ENCODE data around the gene GSTK1. TPM values are rescaled to one million over a fixed set of nuclear protein-coding genes. Genes with fewer than 3 reads are reported as not detected.

GSTK1 gene
- total RNA-seq, 4 donors from 2014 or later, result 147 to 319 (median 220) TPM

DNA sequence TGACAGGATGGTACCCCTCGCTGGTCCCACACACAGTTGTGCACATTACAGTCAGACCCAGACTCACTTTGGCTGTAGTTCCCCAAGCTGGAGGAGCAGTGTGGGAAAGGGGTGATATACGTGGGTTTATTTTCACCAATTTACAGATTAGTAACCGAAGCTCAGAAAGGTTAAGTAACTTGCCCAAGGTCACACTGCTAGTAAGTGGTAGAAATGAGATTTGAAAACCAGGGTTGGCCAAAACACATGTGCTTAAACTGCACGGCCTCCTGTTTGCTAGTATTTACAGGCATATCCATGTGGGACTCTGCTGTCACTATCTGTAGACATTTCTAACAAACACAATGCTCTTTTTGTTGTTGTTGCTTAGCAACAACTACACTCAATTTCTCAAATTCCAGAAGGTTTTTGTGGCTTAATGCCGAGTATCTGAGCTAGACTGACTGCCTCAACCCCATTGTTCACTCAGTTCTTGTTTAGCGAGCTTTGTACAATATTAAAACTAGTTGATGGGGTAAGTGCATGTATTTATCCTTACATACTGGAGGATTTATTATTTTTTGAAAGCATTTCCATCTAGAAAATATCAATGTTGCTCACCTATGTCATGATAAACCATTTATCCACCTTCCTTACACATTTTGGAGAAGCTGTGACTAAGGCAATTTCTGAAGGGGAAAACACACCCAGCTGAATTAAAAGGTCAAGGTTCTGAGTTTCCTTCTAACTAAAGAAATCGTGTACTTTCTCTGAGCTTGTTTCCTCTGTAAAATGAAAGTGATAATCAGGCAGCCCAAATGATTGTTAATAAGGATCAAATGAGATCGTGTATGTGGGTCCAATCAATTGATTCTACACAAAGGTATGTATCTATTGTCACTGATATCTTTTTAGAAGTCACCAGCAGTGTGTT lies 16.2 kb downstream of the GSTK1 start:
- 37 to 43% methylated on average over 8 of the region's 8 CpGs for WGBS, 2 donors
- peak overlapping the region; percentile 59 to 69 (median 66) for H3K27ac ChIP-seq
- TF ChIP-seq, protein P1, sequence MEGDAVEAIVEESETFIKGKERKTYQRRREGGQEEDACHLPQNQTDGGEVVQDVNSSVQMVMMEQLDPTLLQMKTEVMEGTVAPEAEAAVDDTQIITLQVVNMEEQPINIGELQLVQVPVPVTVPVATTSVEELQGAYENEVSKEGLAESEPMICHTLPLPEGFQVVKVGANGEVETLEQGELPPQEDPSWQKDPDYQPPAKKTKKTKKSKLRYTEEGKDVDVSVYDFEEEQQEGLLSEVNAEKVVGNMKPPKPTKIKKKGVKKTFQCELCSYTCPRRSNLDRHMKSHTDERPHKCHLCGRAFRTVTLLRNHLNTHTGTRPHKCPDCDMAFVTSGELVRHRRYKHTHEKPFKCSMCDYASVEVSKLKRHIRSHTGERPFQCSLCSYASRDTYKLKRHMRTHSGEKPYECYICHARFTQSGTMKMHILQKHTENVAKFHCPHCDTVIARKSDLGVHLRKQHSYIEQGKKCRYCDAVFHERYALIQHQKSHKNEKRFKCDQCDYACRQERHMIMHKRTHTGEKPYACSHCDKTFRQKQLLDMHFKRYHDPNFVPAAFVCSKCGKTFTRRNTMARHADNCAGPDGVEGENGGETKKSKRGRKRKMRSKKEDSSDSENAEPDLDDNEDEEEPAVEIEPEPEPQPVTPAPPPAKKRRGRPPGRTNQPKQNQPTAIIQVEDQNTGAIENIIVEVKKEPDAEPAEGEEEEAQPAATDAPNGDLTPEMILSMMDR (IDR thresholded peaks at IDR 0.05), result no peak
- TF ChIP-seq POLR2A (IDR thresholded peaks at IDR 0.05), result peak in 1 of 2 donors; percentile 33
- no peaks in the 10 kb centered on the region for H3K36me3 ChIP-seq
- DNase-seq, result no peak
- intact Hi-C loops (cut with DNase I), result loop anchor here (10.0 kb wide), 2 partner anchors 105 to 135 kb away; partner anchors contain the start of gene ZYX
- H3K27me3 ChIP-seq, result no peaks in the 10 kb centered on the region
- H3K9me3 ChIP-seq, result no peaks in the 10 kb centered on the region
- H3K4me1 ChIP-seq, result peaks cover 16 to 30% of the 10 kb centered on the region in 2 donors
- no peak overlapping the region for H3K4me3 ChIP-seq (replicated peaks in 1 of 3)

DNA sequence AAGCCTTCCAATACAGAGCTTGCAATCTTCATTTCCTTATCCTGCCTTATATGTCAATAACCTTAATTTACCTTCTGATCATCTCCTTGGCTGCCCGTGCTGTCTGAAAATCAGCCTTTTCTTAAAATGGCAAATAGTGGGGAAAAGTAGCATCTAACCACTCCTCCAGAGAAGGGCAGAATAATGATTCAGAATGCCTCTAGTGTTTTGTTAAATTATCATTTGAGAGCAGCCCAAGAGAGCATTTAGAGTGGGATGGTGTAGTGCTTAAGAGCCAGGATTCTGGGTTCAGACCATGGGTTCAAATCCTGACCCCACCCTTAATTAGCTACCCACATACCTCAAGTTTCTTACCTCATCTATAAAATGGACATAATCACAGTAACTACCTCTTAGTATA lies 16.9 kb downstream of the GSTK1 start:
- no peaks in the 10 kb centered on the region for H3K36me3 ChIP-seq
- intact Hi-C loops (cut with DNase I), result loop anchor here (10.0 kb wide), 2 partner anchors 105 to 135 kb away; partner anchors contain the start of gene ZYX
- TF ChIP-seq, protein P1 (IDR thresholded peaks at IDR 0.05), result no peak
- TF ChIP-seq POLR2A (IDR thresholded peaks at IDR 0.05), result no peak
- H3K4me1 ChIP-seq, result peaks cover 16 to 38% of the 10 kb centered on the region in 2 donors
- H3K27ac ChIP-seq, result peak overlapping the region; percentile 59 to 69 (median 66)
- H3K27me3 ChIP-seq, result no peaks in the 10 kb centered on the region
- 69 to 71% methylated on average over 1 of the region's 1 CpG for WGBS, 2 donors
- no peak overlapping the region for H3K4me3 ChIP-seq (replicated peaks in 1 of 3)
- no peak for DNase-seq
- H3K9me3 ChIP-seq, result no peaks in the 10 kb centered on the region

DNA sequence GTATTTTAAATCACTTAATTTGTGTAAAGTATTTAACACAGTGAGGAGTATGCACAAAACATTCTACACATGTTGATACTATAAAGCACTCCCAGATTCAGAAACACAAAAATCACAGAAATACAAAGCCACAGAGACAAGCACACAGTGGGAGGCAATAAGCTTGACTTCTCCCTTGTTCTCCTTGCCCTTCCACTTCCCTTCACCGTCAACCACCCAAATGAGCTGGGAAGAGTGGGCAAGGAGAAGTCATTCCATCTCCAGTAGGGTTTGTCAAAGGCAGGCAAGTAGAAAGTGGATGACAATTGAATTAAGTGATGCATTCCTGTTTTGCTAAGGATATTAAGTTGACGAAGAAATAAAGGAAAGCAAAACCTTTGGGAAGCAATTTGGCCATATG lies 17.3 kb downstream of the GSTK1 start:
- intact Hi-C loops (cut with DNase I), result loop anchor here (10.0 kb wide), 2 partner anchors 104 to 134 kb away; partner anchors contain the start of gene ZYX

DNA sequence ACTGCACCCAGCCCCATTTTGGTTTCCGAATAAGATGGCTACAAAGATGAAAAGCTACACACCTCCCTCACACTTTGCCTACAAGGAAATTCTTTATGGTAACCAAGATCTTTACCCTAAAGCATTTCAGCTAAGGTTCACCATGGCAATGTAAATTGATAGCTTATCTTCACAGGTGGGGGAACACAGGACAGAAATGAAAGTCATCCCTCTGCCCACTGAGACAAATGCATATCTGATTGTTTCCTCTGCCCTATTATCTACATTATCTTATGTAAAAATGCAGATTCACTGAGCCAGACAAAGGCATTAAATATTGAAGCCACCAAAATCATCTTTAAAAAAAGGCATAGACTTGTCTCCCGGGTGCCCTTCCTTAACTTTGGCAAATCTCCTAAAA lies 18.3 kb downstream of the GSTK1 start:
- no peaks in the 10 kb centered on the region for H3K9me3 ChIP-seq
- no peak overlapping the region for H3K4me3 ChIP-seq (replicated peaks in 1 of 3)
- DNase-seq, result no peak
- intact Hi-C loops (cut with DNase I), result loop anchor here (10.0 kb wide), 2 partner anchors 103 to 133 kb away; partner anchors contain the start of gene ZYX
- peaks cover 21 to 50% of the 10 kb centered on the region in 2 donors for H3K4me1 ChIP-seq
- TF ChIP-seq, protein P1 (IDR thresholded peaks at IDR 0.05), result no peak
- TF ChIP-seq POLR2A (IDR thresholded peaks at IDR 0.05), result no peak
- no peaks in the 10 kb centered on the region for H3K27me3 ChIP-seq
- H3K27ac ChIP-seq, result no peak overlapping the region
- H3K36me3 ChIP-seq, result no peaks in the 10 kb centered on the region
- WGBS, 2 donors, result 96 to 97% methylated on average over 2 of the region's 2 CpGs

More for the DNA sequence above, 17.3 kb downstream of the GSTK1 start:
- no peaks in the 10 kb centered on the region for H3K36me3 ChIP-seq
- 97 to 99% methylated on average over 2 of the region's 2 CpGs for WGBS, 2 donors
- no peaks in the 10 kb centered on the region for H3K9me3 ChIP-seq
- no peak overlapping the region for H3K4me3 ChIP-seq (replicated peaks in 1 of 3)
- peaks cover 16 to 41% of the 10 kb centered on the region in 2 donors for H3K4me1 ChIP-seq
- H3K27ac ChIP-seq, result peak overlapping the region in 2 of 3 donors; percentile 66 to 69
- DNase-seq, result no peak
- no peaks in the 10 kb centered on the region for H3K27me3 ChIP-seq
- TF ChIP-seq POLR2A (IDR thresholded peaks at IDR 0.05), result no peak
- TF ChIP-seq, protein P1 (IDR thresholded peaks at IDR 0.05), result no peak

DNA sequence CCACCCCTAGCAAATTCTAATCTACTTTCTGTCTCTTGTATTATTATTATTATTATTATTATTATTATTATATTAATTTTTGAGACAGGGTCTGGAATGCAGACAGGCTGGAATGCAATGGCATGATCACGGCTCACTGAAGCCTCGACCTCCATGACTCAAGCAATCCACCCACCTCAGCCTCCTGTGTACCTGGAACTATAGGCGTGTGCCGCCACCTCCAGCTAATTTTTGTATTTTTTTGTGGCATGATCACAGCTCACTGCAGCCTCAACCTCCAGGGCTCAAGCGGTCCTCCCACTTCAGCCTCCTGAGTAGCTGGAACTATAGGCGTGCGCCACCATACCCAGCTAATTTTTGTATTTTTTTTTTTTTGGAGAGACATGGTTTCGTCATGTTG lies 18.9 kb downstream of the GSTK1 start:
- Histone ChIP-seq H3K4me3 (replicated peaks in 1 of 3) (no peak overlapping the region), H3K4me1 (peaks cover 21 to 50% of the 10 kb centered on the region in 2 donors), H3K27me3 (no peaks in the 10 kb centered on the region), H3K36me3 (no peaks in the 10 kb centered on the region), H3K9me3 (no peaks in the 10 kb centered on the region), H3K27ac (no peak overlapping the region)
- TF ChIP-seq, protein P1 (IDR thresholded peaks at IDR 0.05), result no peak
- no peak for TF ChIP-seq POLR2A (IDR thresholded peaks at IDR 0.05)
- WGBS, 2 donors, result 98% methylated on average over 8 of the region's 8 CpGs
- no peak for DNase-seq
- intact Hi-C loops (cut with DNase I), result loop anchor here (10.0 kb wide), 2 partner anchors 103 to 133 kb away; partner anchors contain the start of gene ZYX

All from thyroid gland (tissue), 4 donors.